Heart right ventricle (tissue), 16 donors: ENCODE data around the gene UNC5B. TPM values are rescaled to one million over a fixed set of nuclear protein-coding genes. Genes with fewer than 3 reads are reported as not detected.

Experiments used
- ATAC-seq, 8 donors: fragments of 200-7000 bp; cut with Tn5 transposase; one replicate each; pipeline ENCODE4 v1.9.1; 2020; ENCODE audit warnings: mild to moderate bottlenecking in 8 of 8, moderate library complexity in 8 of 8, moderate number of reproducible peaks in 1 of 8
- DNase-seq, 2 donors: peaks; one replicate each; pipeline ENCODE4 v3.0.0-alpha.2; 2020
- H3K27ac ChIP-seq, 10 donors: fragments of 200-600 bp; sonication (generic) in 2 of 10; one replicate each; pipeline versions ENCODE4 v1.5.0 to v1.8.0; 2020 to 2022; ENCODE audit warnings: mild to moderate bottlenecking in 3 of 10
- H3K27me3 ChIP-seq, 7 donors: fragments of 200-600 bp; one replicate each; pipeline ENCODE4 v1.8.0; 2021 to 2022; ENCODE audit warnings: mild to moderate bottlenecking in 2 of 7
- H3K36me3 ChIP-seq, 9 donors: fragments of 200-600 bp; sonication (generic) in 1 of 9; one replicate each; pipeline versions ENCODE4 v1.5.0 to v1.8.0; 2020 to 2022; ENCODE audit warnings: mild to moderate bottlenecking in 2 of 9
- H3K4me1 ChIP-seq, 9 donors: fragments of 200-600 bp; sonication (generic) in 1 of 9; one replicate each; pipeline versions ENCODE4 v1.5.0 to v1.8.0; 2020 to 2022; ENCODE audit warnings: mild to moderate bottlenecking in 4 of 9
- H3K4me3 ChIP-seq, 10 donors: fragments of 200-600 bp; sonication (generic) in 2 of 10; one replicate each; pipeline versions ENCODE4 v1.5.0 to v1.8.0; 2020 to 2022; ENCODE audit warnings: mild to moderate bottlenecking in 7 of 10, moderate library complexity in 2 of 10
- H3K9me3 ChIP-seq, 11 donors: fragments of 200-600 bp in 10 of 11; sonication (generic) in 2 of 11; one replicate each; pipeline versions ENCODE4 v1.5.0 to v1.8.0; 2013 to 2022; ENCODE audit warnings: mild to moderate bottlenecking in 2 of 11, control low read depth in 1 of 11, moderate library complexity in 1 of 11
- WGBS, 2 donors: extraction: QIAGEN DNeasy Blood & Tissue Kit; methylation state at CpG; one replicate each; pipeline ENCODE4 v1.1.7; 2013; ENCODE audit warnings: inconsistent platforms in 1 of 2; 5-methylcytosine and 5-hydroxymethylcytosine counted together
- intact Hi-C, 10 donors: fragments of 100-400 bp; cut with DNase I; formaldehyde crosslinking; loops; one replicate each; pipeline versions ENCODE4 v1.11.1 to v1.14.2; 2022
- polyA plus RNA-seq, 2 donors: library from polyadenylated mRNA; stranded (reverse); fragments of 200-250 nt; gene quantifications; one replicate each; pipeline ENCODE4 v1.2.3, GENCODE V29; 2013
- total RNA-seq, 10 donors: library from RNA; stranded (reverse); fragmentation: NEBNext Ultra II Directional in 3 of 10; extraction: Animal tissue kit (Norgen Biotek cat#: 25700) in 3 of 10; gene quantifications; one replicate each; pipeline versions ENCODE4 v1.2.1 to v1.2.4, GENCODE V29; 2021 to 2023
- TF ChIP-seq, protein P1 (sequence below), 9 donors: fragments of 200-600 bp; sonication (generic) in 2 of 9; IDR thresholded peaks; one replicate each; pipeline versions ENCODE4 v1.5.0 to v1.8.0; 2021 to 2022; ENCODE audit warnings: antibody characterized with exemption in 9 of 9, mild to moderate bottlenecking in 5 of 9, moderate library complexity in 1 of 9
- donor health status: Arrhythmogenic right ventricular cardiomyopathy.
- donor health status: ischemic (EF 13 %, LVEDD 7.1; RV severe dilation, severe dysfunction).
- donor health status: healthy with polysubstance abuse.
- donor health status: DM: no; HTN: yes; CAD: no.
- donor health status: DM: no; HTN: no; CAD: no.
- donor health status: ischemic (EF 25% LVEDD 6.9; RV normal size, moderate dysfunction).
- donor health status: ischemic (EF 25% LVEDD 5.7; RV mildly dilated, moderate dysfunction).
- donor health status: healthy.
- donor health status: DM: yes; HTN: yes; CAD: no.
- donor health status: Ischemic cardiomyopathy.
- donor health status: ischemic (EF 35%, LVEDD 5.7; RV mildly dilated, moderate dysfunction).
- donor health status: nonischemic (EF 11% LVEDD 7.7; RV severe dilation, severe dysfunction).
- donor health status: DM: yes; HTN: yes; CAD: no.
- donor health status: PGD.
- donor health status: ischemic (EF 29% LVEDD 5.4; RV normal size, mild dysfunction).
- donor health status: nonischemic (EF 23%, LVEDD 6.1; RV moderate dilation, normal function).

UNC5B gene
- total and polyA plus RNA-seq, 12 donors, result 3.3 to 20.6 (median 12.1) TPM

DNA sequence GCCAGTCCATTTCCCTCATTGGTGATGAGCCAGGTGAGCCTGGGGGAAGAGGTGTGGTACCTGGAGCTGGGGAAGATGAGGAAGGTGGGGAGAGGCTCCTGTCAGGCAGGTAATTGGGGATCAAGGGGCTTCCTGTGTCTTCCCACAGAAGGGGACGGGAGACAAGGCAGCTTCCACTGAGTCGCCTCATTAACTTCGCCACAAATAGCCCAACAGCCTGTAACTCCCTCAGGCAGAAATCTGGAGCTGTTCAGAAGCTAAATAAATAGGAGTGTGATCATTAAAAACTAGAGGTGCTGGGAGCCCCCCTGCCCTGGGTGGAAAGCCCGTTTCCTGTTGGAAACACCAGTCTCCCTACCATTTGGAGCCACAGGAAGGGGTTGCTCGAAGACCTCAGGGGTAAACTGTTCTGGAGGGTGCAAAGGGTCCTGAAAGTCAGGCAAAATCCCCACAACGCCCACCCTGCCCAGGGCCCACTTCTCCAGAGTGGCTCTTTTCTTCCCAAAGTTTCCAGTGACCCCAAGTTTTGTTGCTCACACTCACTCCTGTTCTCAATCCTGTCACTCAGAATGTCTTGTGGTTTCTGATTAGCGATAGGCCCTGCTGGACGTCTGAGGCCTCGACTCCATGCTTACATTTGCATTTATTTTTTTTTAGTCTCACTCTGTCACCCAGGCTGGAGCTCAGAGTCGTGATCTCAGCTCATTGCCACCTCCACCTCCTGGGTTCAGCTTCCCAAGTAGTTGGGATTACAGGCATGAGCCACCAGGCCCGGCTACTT lies 25.7 kb downstream of the UNC5B start:
- Histone ChIP-seq H3K4me3 (no peak overlapping the region), H3K36me3 (no peaks in the 10 kb centered on the region), H3K4me1 (peaks cover 59 to 100% (median 87%) of the 10 kb centered on the region in 9 donors), H3K27ac (peak overlapping the region in 2 of 10 donors; percentile 4 to 20), H3K27me3 (no peaks in the 10 kb centered on the region), H3K9me3 (no peaks in the 10 kb centered on the region)
- no peak for ATAC-seq
- intact Hi-C loops, result no loop called here
- DNase-seq, result no peak
- WGBS, 2 donors, result 87% methylated on average over 11 of the region's 11 CpGs
- TF ChIP-seq, protein P1, sequence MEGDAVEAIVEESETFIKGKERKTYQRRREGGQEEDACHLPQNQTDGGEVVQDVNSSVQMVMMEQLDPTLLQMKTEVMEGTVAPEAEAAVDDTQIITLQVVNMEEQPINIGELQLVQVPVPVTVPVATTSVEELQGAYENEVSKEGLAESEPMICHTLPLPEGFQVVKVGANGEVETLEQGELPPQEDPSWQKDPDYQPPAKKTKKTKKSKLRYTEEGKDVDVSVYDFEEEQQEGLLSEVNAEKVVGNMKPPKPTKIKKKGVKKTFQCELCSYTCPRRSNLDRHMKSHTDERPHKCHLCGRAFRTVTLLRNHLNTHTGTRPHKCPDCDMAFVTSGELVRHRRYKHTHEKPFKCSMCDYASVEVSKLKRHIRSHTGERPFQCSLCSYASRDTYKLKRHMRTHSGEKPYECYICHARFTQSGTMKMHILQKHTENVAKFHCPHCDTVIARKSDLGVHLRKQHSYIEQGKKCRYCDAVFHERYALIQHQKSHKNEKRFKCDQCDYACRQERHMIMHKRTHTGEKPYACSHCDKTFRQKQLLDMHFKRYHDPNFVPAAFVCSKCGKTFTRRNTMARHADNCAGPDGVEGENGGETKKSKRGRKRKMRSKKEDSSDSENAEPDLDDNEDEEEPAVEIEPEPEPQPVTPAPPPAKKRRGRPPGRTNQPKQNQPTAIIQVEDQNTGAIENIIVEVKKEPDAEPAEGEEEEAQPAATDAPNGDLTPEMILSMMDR (IDR thresholded peaks at IDR 0.05), result no peak

DNA sequence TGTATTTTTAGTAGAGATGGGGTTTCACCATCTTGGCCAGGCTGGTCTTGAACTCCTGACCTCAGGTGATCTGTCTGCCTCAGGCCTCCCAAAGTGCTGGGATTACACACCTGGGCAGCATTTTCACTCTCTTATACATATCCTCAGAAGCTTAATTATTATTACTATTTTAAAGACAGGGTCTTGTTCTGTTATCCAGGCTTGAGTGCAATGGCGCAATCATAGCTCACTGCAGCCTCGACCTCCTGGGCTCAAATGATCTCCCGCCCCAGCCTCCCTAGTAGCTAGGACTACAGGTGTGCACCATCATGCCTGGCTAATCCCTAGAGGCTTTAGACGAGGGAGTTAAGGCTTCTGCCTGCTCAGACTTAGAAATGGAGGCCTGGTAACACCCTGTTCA lies 26.3 kb downstream of the UNC5B start:
- 90% methylated on average over 4 of the region's 4 CpGs for WGBS, 2 donors
- TF ChIP-seq, protein P1 (IDR thresholded peaks at IDR 0.05), result no peak

DNA sequence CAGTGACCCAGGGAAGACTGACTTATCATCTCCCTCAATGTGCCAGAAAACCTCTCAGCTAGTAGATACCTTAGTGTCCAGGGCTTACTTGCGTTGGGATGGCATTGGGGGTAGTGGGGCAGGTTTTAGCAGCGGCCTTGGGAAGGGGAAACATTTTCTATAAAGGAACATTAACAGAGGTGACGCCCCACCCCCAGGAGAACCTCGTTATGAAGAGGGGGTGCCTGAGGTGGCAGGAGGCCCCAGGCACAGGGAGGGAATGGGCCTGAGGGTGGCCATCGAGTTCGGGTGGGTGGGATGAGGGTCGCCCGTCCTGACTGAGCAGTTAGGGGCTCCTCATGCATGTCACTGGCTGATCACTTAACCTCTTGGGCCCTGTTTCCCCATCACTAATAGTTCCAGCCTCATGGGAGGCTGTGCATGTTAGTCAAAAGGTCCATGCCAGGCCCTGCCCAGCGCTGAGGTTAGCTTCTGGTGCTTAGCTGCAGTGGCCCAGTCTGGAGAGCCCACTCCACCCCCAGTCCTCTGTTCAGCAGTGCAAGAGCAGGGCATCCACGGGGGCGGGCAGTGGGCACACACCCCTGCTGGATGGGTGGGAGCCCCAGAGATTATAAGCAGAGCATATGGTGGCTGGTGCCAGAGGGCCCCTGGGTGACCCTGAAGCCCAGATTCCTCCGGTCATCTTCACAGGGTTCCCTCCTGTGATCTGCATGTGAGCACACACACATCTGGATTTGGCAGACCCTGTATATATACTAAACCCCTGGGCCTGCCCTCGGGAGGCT lies 27.0 kb downstream of the UNC5B start:
- ATAC-seq (no peak), DNase-seq (no peak)
- Histone ChIP-seq H3K4me1 (peaks cover 60 to 100% (median 87%) of the 10 kb centered on the region in 9 donors), H3K9me3 (no peaks in the 10 kb centered on the region), H3K27ac (peak overlapping the region in 4 of 10 donors; percentile 22 to 80 (median 52)), H3K4me3 (no peak overlapping the region), H3K36me3 (no peaks in the 10 kb centered on the region), H3K27me3 (no peaks in the 10 kb centered on the region)
- 86 to 92% methylated on average over 13 of the region's 13 CpGs for WGBS, 2 donors
- intact Hi-C loops, result no loop called here
- TF ChIP-seq, protein P1 (IDR thresholded peaks at IDR 0.05), result no peak

More for the DNA sequence above, 26.3 kb downstream of the UNC5B start:
- Histone ChIP-seq H3K9me3 (no peaks in the 10 kb centered on the region), H3K27me3 (no peaks in the 10 kb centered on the region), H3K4me1 (peaks cover 60 to 100% (median 87%) of the 10 kb centered on the region in 9 donors), H3K27ac (peak overlapping the region in 3 of 10 donors; percentile 4 to 8 (median 4)), H3K36me3 (no peaks in the 10 kb centered on the region), H3K4me3 (no peak overlapping the region)
- DNase-seq (no peak), ATAC-seq (no peak)
- intact Hi-C loops, result no loop called here

DNA sequence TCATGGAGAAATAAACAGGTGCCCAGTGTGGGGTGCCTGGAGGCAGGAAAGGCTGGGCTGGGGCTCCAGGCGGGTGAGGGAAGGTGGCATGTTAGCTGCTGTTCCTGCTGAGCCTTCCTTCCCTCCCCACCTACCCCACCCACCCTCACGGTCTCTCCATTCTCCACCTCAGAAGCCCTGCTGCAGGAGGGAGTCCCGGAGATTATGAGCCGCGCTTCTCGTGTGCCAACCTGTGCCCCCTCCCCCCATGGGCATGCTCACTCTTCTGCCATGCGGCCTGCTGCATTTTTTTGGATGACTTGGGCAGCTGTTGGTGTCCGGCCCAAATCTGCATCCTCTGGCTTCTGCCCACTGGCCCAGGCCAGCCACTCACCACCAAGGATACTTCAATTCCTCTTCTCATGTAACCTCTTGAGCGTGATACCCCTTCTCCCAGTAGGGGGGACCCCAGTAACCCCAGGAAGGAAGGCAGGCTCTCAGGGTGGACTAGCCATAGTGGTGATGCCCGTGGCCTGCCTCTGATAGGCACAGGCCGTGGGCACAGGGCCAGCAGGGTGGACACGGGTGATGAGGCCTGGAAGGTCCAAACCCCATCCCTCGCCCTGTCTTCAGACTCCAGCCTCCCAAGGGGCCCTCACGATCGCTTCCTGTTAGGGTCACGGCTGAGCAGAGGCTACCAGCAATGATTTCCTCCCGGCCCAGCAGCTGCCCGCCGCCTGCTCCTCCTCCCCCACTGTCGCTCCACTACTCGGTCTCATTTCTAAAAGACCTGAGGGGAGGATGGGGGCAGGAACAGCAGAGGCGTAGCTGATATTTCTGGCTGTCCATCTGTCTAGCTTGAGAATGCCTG lies 27.8 kb downstream of the UNC5B start:
- WGBS, 2 donors, result 63 to 64% methylated on average over 22 of the region's 22 CpGs
- DNase-seq, result peak; percentile 63 to 70
- no peak overlapping the region for H3K4me3 ChIP-seq
- H3K27me3 ChIP-seq, result no peaks in the 10 kb centered on the region
- H3K9me3 ChIP-seq, result no peaks in the 10 kb centered on the region
- no peaks in the 10 kb centered on the region for H3K36me3 ChIP-seq
- peak in 5 of 8 donors; percentile 11 to 39 (median 28) for ATAC-seq
- intact Hi-C loops, result no loop called here
- TF ChIP-seq, protein P1 (IDR thresholded peaks at IDR 0.05), result no peak
- peak overlapping the region; percentile 21 to 80 (median 54) for H3K27ac ChIP-seq
- H3K4me1 ChIP-seq, result peaks cover 60 to 100% (median 87%) of the 10 kb centered on the region in 9 donors
